ENCODE data around the gene TTL. TPM values are rescaled to one million over a fixed set of nuclear protein-coding genes. Genes with fewer than 3 reads are reported as not detected.

TTL gene
- 35.5 to 42.4 TPM (median 37.9 TPM) in 5 replicates for total RNA-seq (2022; extraction: Qiagen RNA extraction)

DNA sequence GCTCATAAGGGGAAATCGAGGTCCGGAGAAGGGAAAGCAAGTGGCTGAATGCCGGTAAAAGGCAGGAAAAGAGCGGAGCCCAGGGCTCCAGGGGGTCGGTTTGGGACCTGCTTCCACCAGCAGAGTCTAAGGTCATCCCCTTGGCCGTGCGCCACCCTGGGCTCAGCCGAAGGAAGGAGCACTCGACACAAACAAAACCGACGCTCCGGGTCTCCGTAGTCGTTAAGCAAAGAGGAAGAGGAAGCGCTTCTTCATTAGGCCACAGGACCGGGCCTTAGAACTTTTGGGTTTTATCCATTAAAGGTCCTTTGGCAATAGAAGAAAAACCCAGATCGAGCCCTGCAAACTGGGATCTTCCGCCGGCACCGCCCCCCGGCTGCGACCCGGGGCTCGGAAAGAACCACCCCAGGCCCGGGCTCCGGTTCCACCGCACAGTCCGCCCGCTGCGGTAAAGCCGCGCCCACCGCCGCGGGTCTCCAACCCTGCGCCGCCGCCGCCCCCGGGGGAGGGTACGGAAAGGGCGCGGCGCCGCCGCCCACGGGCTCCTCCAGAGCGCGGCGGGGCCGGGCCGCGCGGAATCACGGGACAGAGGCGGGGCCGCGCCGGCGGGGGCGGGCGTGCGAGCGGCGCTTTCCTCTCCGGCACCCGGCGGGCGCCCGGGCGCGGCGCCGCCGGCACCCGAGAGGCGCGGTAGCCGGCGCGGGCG is at the start of gene TTL:
TSS of gene TTL (plus strand) at position 629 of the 706 bp plus-strand sequence. CDS start 189 bp downstream, outside the sequence.

GRCh38 chr2:112433480-112433879 is 48.5 kb upstream of the TTL start, which contains the start of gene RGPD8:
RGPD8 (minus strand) TSS chr2:112433645; CDS start chr2:112433453, 192 bp downstream.

GRCh38 chr2:112542123-112542983 is 60.4 kb downstream of the TTL start, which contains the start of gene POLR1B:
POLR1B (plus strand) TSS chr2:112542465; CDS start chr2:112542495, 30 bp downstream.

GRCh38 chr2:112584134-112584890 is 102.4 kb downstream of the TTL start, which contains the start of gene CHCHD5:
CHCHD5 (plus strand) TSS chr2:112584609; CDS start chr2:112584648, 39 bp downstream.

Other genes starting within 250 kb of the TTL start
- 12.0 to 16.5 TPM (median 14.8 TPM) in 5 replicates for gene ZC3H8, start 227.1 kb upstream of the TTL start, total RNA-seq (2022; extraction: Qiagen RNA extraction)
- 0.24 to 0.80 TPM (median 0.62 TPM) in 5 replicates for gene ZC3H6, start 206.6 kb upstream of the TTL start, total RNA-seq (2022; extraction: Qiagen RNA extraction)
- gene RGPD8, start 48.5 kb upstream of the TTL start, total RNA-seq (2022; extraction: Qiagen RNA extraction), result 2.4 to 4.5 TPM (median 3.6 TPM) in 5 replicates
- 22.9 to 26.2 TPM (median 24.8 TPM) in 5 replicates for gene POLR1B, start 60.3 kb downstream of the TTL start, total RNA-seq (2022; extraction: Qiagen RNA extraction)
- 54.7 to 81.4 TPM (median 56.8 TPM) in 5 replicates for gene CHCHD5, start 102.5 kb downstream of the TTL start, total RNA-seq (2022; extraction: Qiagen RNA extraction)
- 149 to 180 TPM (median 171 TPM) in 5 replicates for gene SLC20A1, start 163.8 kb downstream of the TTL start, total RNA-seq (2022; extraction: Qiagen RNA extraction)
- 0.05 TPM in 1 of 5 replicates, not detected in the others for gene NT5DC4, start 238.9 kb downstream of the TTL start, total RNA-seq (2022; extraction: Qiagen RNA extraction)